Measurements from ENCODE around the gene CCDC32.
A peak's percentile ranks its signal among the peaks of the same experiment; 100 is the strongest.

CCDC32 gene

GRCh38 chr15:40511472-40512133 is 53.2 kb downstream of the CCDC32 start:
- DNase-seq (ENCODE audit: low read depth), result peak; percentile 58

DNA sequence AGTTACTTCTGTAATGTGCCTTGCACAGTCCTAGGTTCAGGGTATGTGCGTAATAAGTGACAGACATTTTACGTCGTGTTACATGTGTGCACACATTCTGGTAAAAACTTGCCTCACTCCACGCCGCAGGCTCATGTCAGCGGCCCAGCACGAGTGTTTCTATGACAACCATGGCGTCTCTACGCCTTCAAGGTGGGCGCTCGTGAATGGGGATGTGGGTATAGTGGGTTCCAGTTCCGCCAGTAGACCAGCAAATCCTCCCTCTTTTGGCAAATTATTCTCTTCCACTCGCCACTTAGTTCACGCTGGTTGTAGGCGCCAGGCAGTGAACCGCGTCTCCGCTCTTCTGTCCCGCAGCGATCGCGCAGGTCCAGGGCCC is 53.8 kb downstream of the CCDC32 start:
- no peak for DNase-seq (ENCODE audit: low read depth)

- DNase-seq (ENCODE audit: low read depth), result no peak
Measured at GRCh38 chr15:40510201-40510600, 54.6 kb downstream of the CCDC32 start.

- no peak for DNase-seq (ENCODE audit: low read depth)
Measured at GRCh38 chr15:40508216-40508615, 56.6 kb downstream of the CCDC32 start.

GRCh38 chr15:40506964-40507571 is 57.8 kb downstream of the CCDC32 start:
- peak; percentile 85 for DNase-seq (ENCODE audit: low read depth)

All from ELR (cell line).